ENCODE data around the gene HNRNPUL1. TPM values are rescaled to one million over a fixed set of nuclear protein-coding genes. Genes with fewer than 3 reads are reported as not detected.

The HNRNPUL1 gene
- polyA plus RNA-seq, 1 donor (not counting 4 experiments of a cell fraction or from before 2014, with no cell fraction given), result 48.3 TPM

DNA sequence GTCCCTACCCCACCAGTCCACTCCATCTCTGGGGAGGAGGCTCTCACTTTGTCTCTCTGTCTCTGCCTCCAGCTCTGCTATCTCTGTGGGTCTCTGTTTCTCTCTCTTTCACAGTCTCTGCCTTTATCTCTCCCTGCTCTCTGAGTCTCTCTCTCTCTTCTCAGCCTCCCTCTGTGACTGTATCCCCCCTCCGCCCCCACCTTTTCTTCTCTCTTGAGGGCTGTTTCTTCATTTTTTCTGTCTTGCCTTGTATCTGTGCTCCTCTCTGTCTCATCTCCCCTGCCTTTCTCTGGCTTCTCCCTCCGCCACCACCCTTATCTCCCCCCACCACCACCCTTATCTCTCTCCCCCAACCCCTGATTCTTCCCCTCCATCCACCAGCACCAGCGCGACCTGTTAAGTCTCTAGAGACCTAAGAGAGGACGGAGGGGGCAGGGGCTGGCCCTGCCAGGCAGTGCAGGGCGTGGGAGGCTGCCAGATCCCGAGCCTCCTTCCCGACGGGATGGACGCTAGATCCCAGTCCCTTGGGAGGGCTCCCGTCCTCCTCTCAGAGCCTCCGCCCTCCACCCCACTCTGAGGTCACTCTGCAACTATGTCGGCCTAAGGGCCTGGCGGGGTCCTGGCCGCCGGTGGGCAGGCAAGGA is 44.1 kb upstream of the HNRNPUL1 start:
- Histone ChIP-seq H3K27me3 (ENCODE audit: control insufficient read depth, extremely low read depth, insufficient read depth, low read length) (no peaks in the 10 kb centered on the region), H3K9me1 (ENCODE audit: control insufficient read depth, extremely low read depth, insufficient read depth, low read length) (peaks cover 3% of the 10 kb centered on the region), H3K27ac (ENCODE audit: control insufficient read depth, insufficient read depth, low read length) (peak overlapping the region; percentile 96), H3K36me3 (ENCODE audit: control insufficient read depth in 2 of 2, extremely low read depth in 1 of 2, insufficient read depth in 2 of 2, low read length in 2 of 2) (peaks cover 1 to 20% of the 10 kb centered on the region in 2 experiments), H4K20me1 (ENCODE audit: control insufficient read depth, extremely low read depth, insufficient read depth, low read length) (no peaks in the 10 kb centered on the region), H3K4me1 (ENCODE audit: control insufficient read depth, extremely low read depth, insufficient read depth, low read length) (peaks cover 51% of the 10 kb centered on the region), H3K4me3 (ENCODE audit: control insufficient read depth in 2 of 3, extremely low read depth in 1 of 3, insufficient read depth in 2 of 3, low read depth in 1 of 3, low read length in 3 of 3) (peak overlapping the region; percentile 58 to 87 (median 85)), H3K9me3 (ENCODE audit: control insufficient read depth, low read depth, low read length) (no peaks in the 10 kb centered on the region), H3K4me2 (ENCODE audit: control insufficient read depth, extremely low read depth, insufficient read depth, low read depth, low read length) (peak overlapping the region; percentile 90), H3K79me2 (ENCODE audit: control insufficient read depth, insufficient read depth, low read length) (peaks cover 39% of the 10 kb centered on the region), H2AFZ (ENCODE audit: control insufficient read depth, low read length) (no peak overlapping the region), H3K9ac (ENCODE audit: control insufficient read depth, extremely low read depth, insufficient read depth, low read length) (peak overlapping the region; percentile 96)
- DNase-seq (ENCODE audit: low read depth, low spot score) (no peak), FAIRE-seq (no peak)
- TF ChIP-seq, protein P1, sequence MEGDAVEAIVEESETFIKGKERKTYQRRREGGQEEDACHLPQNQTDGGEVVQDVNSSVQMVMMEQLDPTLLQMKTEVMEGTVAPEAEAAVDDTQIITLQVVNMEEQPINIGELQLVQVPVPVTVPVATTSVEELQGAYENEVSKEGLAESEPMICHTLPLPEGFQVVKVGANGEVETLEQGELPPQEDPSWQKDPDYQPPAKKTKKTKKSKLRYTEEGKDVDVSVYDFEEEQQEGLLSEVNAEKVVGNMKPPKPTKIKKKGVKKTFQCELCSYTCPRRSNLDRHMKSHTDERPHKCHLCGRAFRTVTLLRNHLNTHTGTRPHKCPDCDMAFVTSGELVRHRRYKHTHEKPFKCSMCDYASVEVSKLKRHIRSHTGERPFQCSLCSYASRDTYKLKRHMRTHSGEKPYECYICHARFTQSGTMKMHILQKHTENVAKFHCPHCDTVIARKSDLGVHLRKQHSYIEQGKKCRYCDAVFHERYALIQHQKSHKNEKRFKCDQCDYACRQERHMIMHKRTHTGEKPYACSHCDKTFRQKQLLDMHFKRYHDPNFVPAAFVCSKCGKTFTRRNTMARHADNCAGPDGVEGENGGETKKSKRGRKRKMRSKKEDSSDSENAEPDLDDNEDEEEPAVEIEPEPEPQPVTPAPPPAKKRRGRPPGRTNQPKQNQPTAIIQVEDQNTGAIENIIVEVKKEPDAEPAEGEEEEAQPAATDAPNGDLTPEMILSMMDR (optimal IDR thresholded peaks at IDR 0.05 in 1 of 3, IDR thresholded peaks at IDR 0.05 in 1 of 3, conservative IDR thresholded peaks at IDR 0.05 in 1 of 3; ENCODE audit: extremely low read depth in 1 of 3, insufficient read depth in 2 of 3, low read length in 3 of 3), result no peak
- no peak for TF ChIP-seq EZH2 (IDR thresholded peaks at IDR 0.05; ENCODE audit: low read length)
- dilution Hi-C loops (cut with MboI; ENCODE audit: extremely low pct_ligation_motif_present, low sequenced_read_pairs), result no loop called here

DNA sequence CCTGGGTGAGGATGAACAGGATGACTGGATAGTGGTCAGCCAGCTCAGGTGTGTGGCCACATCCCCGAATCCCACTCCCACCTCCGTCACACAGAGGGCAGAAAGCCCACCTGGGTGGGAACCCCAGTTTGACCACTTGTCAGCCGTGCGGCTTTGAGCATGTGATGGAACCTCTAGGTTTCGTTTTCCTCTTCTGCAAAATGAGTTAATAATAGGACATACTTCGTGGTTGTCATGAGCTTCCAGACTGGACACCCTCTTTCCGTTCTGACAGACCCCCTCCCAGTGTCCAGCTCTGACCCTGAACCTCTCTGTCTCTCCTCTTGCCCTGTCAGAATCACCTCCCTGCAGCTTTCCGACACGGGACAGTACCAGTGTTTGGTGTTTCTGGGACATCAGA is 43.4 kb upstream of the HNRNPUL1 start:
- Histone ChIP-seq H2AFZ (ENCODE audit: control insufficient read depth, low read length) (no peak overlapping the region), H3K9ac (ENCODE audit: control insufficient read depth, extremely low read depth, insufficient read depth, low read length) (no peak overlapping the region), H3K4me1 (ENCODE audit: control insufficient read depth, extremely low read depth, insufficient read depth, low read length) (peaks cover 59% of the 10 kb centered on the region), H3K4me3 (ENCODE audit: control insufficient read depth in 2 of 3, extremely low read depth in 1 of 3, insufficient read depth in 2 of 3, low read depth in 1 of 3, low read length in 3 of 3) (peak overlapping the region in 2 of 3 experiments; percentile 85 to 87), H3K36me3 (ENCODE audit: control insufficient read depth in 2 of 2, extremely low read depth in 1 of 2, insufficient read depth in 2 of 2, low read length in 2 of 2) (peaks cover 1 to 26% of the 10 kb centered on the region in 2 experiments), H3K9me3 (ENCODE audit: control insufficient read depth, low read depth, low read length) (no peaks in the 10 kb centered on the region), H4K20me1 (ENCODE audit: control insufficient read depth, extremely low read depth, insufficient read depth, low read length) (no peaks in the 10 kb centered on the region), H3K27me3 (ENCODE audit: control insufficient read depth, extremely low read depth, insufficient read depth, low read length) (no peaks in the 10 kb centered on the region), H3K4me2 (ENCODE audit: control insufficient read depth, extremely low read depth, insufficient read depth, low read depth, low read length) (peak overlapping the region; percentile 90), H3K79me2 (ENCODE audit: control insufficient read depth, insufficient read depth, low read length) (peaks cover 39% of the 10 kb centered on the region), H3K27ac (ENCODE audit: control insufficient read depth, insufficient read depth, low read length) (no peak overlapping the region), H3K9me1 (ENCODE audit: control insufficient read depth, extremely low read depth, insufficient read depth, low read length) (peaks cover 6% of the 10 kb centered on the region)
- dilution Hi-C loops (cut with MboI; ENCODE audit: extremely low pct_ligation_motif_present, low sequenced_read_pairs), result no loop called here
- TF ChIP-seq EZH2 (IDR thresholded peaks at IDR 0.05; ENCODE audit: low read length), result no peak
- TF ChIP-seq, protein P1 (optimal IDR thresholded peaks at IDR 0.05 in 1 of 3, IDR thresholded peaks at IDR 0.05 in 1 of 3, conservative IDR thresholded peaks at IDR 0.05 in 1 of 3; ENCODE audit: extremely low read depth in 1 of 3, insufficient read depth in 2 of 3, low read length in 3 of 3), result no peak
- FAIRE-seq, result no peak
- no peak for DNase-seq (ENCODE audit: low read depth, low spot score)
